Measurements from ENCODE around the gene ZNF224. TPM values are rescaled to one million over a fixed set of nuclear protein-coding genes. Genes with fewer than 3 reads are reported as not detected.

ZNF224 gene
- total RNA-seq, 4 donors from 2014 or later = 16.2 to 34.1 (median 28.4) TPM

DNA sequence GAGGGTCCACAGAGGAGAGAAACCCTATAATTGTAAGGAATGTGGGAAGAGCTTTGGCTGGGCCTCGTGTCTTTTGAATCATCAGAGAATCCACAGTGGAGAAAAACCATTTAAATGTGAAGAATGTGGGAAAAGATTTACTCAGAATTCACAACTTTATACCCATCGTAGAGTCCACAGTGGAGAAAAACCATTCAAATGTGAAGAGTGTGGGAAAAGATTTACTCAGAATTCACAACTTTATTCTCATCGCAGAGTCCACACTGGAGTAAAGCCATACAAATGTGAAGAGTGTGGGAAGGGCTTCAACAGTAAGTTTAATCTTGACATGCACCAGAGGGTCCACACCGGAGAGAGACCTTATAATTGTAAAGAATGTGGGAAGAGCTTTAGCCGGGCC, 37.8 kb downstream of the ZNF224 start:
- Histone ChIP-seq H3K4me1 (no peaks in the 10 kb centered on the region), H3K27ac (no peak overlapping the region), H3K4me3 (no peak overlapping the region), H3K36me3 (peaks cover 1 to 78% (median 36%) of the 10 kb centered on the region in 3 donors), H3K27me3 (no peaks in the 10 kb centered on the region), H3K9me3 (peaks cover 0 to 92% (median 30%) of the 10 kb centered on the region in 4 donors)
- TF ChIP-seq POLR2A (IDR thresholded peaks at IDR 0.05) (no peak), EP300 (IDR thresholded peaks at IDR 0.05) (no peak)
- TF ChIP-seq, protein P1, sequence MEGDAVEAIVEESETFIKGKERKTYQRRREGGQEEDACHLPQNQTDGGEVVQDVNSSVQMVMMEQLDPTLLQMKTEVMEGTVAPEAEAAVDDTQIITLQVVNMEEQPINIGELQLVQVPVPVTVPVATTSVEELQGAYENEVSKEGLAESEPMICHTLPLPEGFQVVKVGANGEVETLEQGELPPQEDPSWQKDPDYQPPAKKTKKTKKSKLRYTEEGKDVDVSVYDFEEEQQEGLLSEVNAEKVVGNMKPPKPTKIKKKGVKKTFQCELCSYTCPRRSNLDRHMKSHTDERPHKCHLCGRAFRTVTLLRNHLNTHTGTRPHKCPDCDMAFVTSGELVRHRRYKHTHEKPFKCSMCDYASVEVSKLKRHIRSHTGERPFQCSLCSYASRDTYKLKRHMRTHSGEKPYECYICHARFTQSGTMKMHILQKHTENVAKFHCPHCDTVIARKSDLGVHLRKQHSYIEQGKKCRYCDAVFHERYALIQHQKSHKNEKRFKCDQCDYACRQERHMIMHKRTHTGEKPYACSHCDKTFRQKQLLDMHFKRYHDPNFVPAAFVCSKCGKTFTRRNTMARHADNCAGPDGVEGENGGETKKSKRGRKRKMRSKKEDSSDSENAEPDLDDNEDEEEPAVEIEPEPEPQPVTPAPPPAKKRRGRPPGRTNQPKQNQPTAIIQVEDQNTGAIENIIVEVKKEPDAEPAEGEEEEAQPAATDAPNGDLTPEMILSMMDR (IDR thresholded peaks at IDR 0.05) = no peak
- no peak for DNase-seq (ENCODE audit: low spot score in 2 of 2)
- 91 to 95% methylated on average over 5 of the region's 5 CpGs for WGBS, 2 donors

DNA sequence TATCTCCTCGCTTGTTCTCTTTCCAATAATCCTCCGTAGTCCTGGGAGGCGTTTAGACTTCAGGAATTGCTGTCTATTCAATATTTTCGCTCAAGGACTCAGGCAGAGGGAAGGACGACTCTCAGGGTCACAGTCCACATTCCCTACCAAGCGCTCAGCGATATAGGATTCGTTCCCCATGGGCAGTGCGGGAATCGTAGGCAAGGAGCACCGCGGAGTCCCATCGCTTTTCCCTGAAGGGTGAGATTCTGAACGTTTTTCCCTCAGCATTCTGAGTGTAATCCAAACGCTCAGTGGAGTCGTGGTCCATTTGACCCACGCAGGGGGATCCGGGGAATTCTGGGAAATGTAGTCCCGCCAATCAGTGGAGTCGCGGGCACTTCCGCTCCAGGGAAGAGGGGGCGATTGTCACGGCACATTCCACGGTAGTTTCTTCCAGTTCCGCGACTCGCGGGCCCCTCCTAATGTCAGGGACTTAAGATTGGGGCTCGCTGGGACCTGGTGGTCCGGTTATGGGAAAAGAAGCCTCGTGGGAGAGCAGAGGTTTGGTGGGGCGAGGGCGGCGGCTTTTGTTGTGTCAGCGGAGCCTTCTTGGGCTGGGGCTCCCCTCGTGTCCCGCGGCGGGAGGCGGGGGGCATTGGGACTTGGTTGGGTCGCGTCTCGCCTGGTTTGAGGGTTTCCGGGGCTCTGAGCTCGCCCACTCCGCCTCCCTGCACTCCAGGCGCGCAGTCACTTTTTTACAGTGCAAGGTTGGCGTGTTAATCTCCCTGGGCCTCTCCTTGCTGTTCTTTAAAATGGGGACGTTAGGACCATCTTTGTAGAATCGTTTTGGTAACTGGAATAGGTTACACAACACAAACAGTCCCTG, 47.3 kb downstream of the ZNF224 start, which contains the start of gene ZNF234:
ZNF234 (plus strand) TSS at position 364 of the 868 bp plus-strand sequence. CDS start 3,079 bp downstream, outside the sequence.
- peak within 1 kb of the TSS; percentile 68 to 92 (median 86) for H3K4me3 ChIP-seq
- TF ChIP-seq, protein P1 (IDR thresholded peaks at IDR 0.05) = no peak
- TF ChIP-seq EP300 (IDR thresholded peaks at IDR 0.05) (peak in 1 of 2 donors; percentile 67), POLR2A (IDR thresholded peaks at IDR 0.05) (no peak)
- 0 to 1% methylated on average over 41 to 48 of the region's 52 CpGs for WGBS, 2 donors

GRCh38 chr19:44142059-44142433, 47.9 kb downstream of the ZNF224 start:
- DNase-seq (ENCODE audit: low spot score in 2 of 2) = no peak
- TF ChIP-seq, protein P1 (IDR thresholded peaks at IDR 0.05) = no peak
- TF ChIP-seq POLR2A (IDR thresholded peaks at IDR 0.05) = no peak
- no peak for TF ChIP-seq EP300 (IDR thresholded peaks at IDR 0.05)
- H3K27me3 ChIP-seq = no peaks in the 10 kb centered on the region
- peak overlapping the region; percentile 68 to 92 (median 86) for H3K4me3 ChIP-seq
- H3K9me3 ChIP-seq = peaks cover 0 to 5% (median 0%) of the 10 kb centered on the region in 4 donors
- WGBS, 2 donors = 2 to 7% methylated on average over 13 of the region's 13 CpGs
- H3K4me1 ChIP-seq = peaks cover 0 to 20% (median 8%) of the 10 kb centered on the region in 4 donors
- peaks cover 0 to 38% (median 3%) of the 10 kb centered on the region in 3 donors for H3K36me3 ChIP-seq
- H3K27ac ChIP-seq = peak overlapping the region in 3 of 4 donors; percentile 81 to 84 (median 82)

More for the DNA sequence above, 47.3 kb downstream of the ZNF224 start, which contains the start of gene ZNF234:
- Histone ChIP-seq H3K4me1 (peaks cover 0 to 20% (median 8%) of the 10 kb centered on the region in 4 donors), H3K27ac (peak within 1 kb of the TSS; percentile 57 to 84 (median 82)), H3K36me3 (peaks cover 0 to 31% (median 3%) of the 10 kb centered on the region in 3 donors), H3K9me3 (peaks cover 0 to 5% (median 0%) of the 10 kb centered on the region in 4 donors), H3K27me3 (no peaks in the 10 kb centered on the region)
- DNase-seq (ENCODE audit: low spot score in 2 of 2) = peak; percentile 40 to 79

GRCh38 chr19:44149776-44150175, 55.6 kb downstream of the ZNF224 start:
- no peak overlapping the region for H3K27ac ChIP-seq
- TF ChIP-seq, protein P1 (IDR thresholded peaks at IDR 0.05) = no peak
- no peak for TF ChIP-seq POLR2A (IDR thresholded peaks at IDR 0.05)
- H3K4me1 ChIP-seq = no peaks in the 10 kb centered on the region
- DNase-seq (ENCODE audit: low spot score in 2 of 2) = no peak
- no peak overlapping the region for H3K4me3 ChIP-seq
- no peaks in the 10 kb centered on the region for H3K27me3 ChIP-seq
- WGBS, 2 donors = 92 to 97% methylated on average over 4 of the region's 4 CpGs
- H3K9me3 ChIP-seq = peaks cover 0 to 63% (median 17%) of the 10 kb centered on the region in 4 donors
- H3K36me3 ChIP-seq = peaks cover 12 to 100% (median 51%) of the 10 kb centered on the region in 3 donors

DNA sequence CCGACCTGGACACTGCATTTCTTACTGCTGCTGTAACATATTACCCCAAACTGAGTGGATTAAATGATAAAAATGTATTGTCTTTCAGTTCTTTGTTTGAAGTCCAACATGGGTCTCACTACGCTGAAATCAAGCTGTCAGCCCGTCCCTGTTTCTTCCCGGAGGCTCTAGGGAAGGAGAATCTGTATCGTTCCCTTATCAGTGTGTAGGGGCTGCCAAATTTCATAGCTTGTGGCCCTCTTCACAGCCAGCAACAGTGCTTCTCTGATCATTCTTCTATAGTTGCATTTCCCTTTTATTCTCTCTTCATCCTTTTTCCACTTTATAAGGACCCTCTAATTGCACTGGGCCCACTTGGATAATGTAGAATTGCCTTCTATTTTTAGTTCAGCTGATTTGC, 57.3 kb downstream of the ZNF224 start:
- peaks cover 5 to 80% (median 29%) of the 10 kb centered on the region in 4 donors for H3K9me3 ChIP-seq
- peaks cover 17 to 100% (median 60%) of the 10 kb centered on the region in 3 donors for H3K36me3 ChIP-seq

More for the DNA sequence above, 57.3 kb downstream of the ZNF224 start:
- Histone ChIP-seq H3K4me3 (no peak overlapping the region), H3K4me1 (no peaks in the 10 kb centered on the region), H3K27ac (no peak overlapping the region), H3K27me3 (no peaks in the 10 kb centered on the region)
- DNase-seq (ENCODE audit: low spot score in 2 of 2) = no peak
- 96 to 97% methylated on average over 5 of the region's 5 CpGs for WGBS, 2 donors
- TF ChIP-seq POLR2A (IDR thresholded peaks at IDR 0.05) (no peak), EP300 (IDR thresholded peaks at IDR 0.05) (no peak)
- TF ChIP-seq, protein P1 (IDR thresholded peaks at IDR 0.05) = no peak

All from tibial nerve (tissue), 4 donors.